NCI-H187 treated with DMSO at 0.1 percent for 48 hours (cell line): ENCODE results near the gene LDB3.

Experiments used
- DNase-seq: peaks from one replicate; lab custom pipeline; 2025; lab: John Stamatoyannopoulos, UW

Gene LDB3

GRCh38 chr10:86664341-86665217, 3.7 kb upstream of the LDB3 start:
- DNase-seq = no peak

GRCh38 chr10:86665218-86665607, 3.1 kb upstream of the LDB3 start:
- DNase-seq = no peak

- DNase-seq = no peak
These were observed 2.4 kb upstream of the LDB3 start for GRCh38 chr10:86665868-86666267.

GRCh38 chr10:86666538-86666937, 1.8 kb upstream of the LDB3 start:
- no peak for DNase-seq

GRCh38 chr10:86667421-86668181, 710 bp upstream of the LDB3 start:
- no peak for DNase-seq

- DNase-seq = no peak
These were observed 2.0 kb downstream of the LDB3 start for GRCh38 chr10:86670290-86670811.

GRCh38 chr10:86670876-86671275, 2.6 kb downstream of the LDB3 start:
- no peak for DNase-seq

GRCh38 chr10:86671419-86671818, 3.1 kb downstream of the LDB3 start:
- DNase-seq = no peak

- no peak for DNase-seq
These were observed 3.8 kb downstream of the LDB3 start for GRCh38 chr10:86671985-86672710.

- no peak for DNase-seq
These were observed 5.0 kb downstream of the LDB3 start for GRCh38 chr10:86673216-86673826.

- DNase-seq = no peak
These were observed 5.7 kb downstream of the LDB3 start for GRCh38 chr10:86673827-86674581.

- DNase-seq = no peak
These were observed 6.6 kb downstream of the LDB3 start for GRCh38 chr10:86674912-86675311.

GRCh38 chr10:86677374-86677773, 9.1 kb downstream of the LDB3 start:
- no peak for DNase-seq

- DNase-seq = no peak
These were observed 10.9 kb downstream of the LDB3 start for GRCh38 chr10:86678999-86679792.

GRCh38 chr10:86681047-86681446, 12.7 kb downstream of the LDB3 start:
- no peak for DNase-seq

GRCh38 chr10:86681722-86682386, 13.5 kb downstream of the LDB3 start:
- no peak for DNase-seq

GRCh38 chr10:86682675-86683074, 14.4 kb downstream of the LDB3 start:
- no peak for DNase-seq

GRCh38 chr10:86684331-86685097, 16.2 kb downstream of the LDB3 start:
- DNase-seq = no peak

- no peak for DNase-seq
These were observed 17.1 kb downstream of the LDB3 start for GRCh38 chr10:86685416-86685815.
